Measurements from ENCODE around the gene CAPRIN1.

CAPRIN1 gene, protein sequence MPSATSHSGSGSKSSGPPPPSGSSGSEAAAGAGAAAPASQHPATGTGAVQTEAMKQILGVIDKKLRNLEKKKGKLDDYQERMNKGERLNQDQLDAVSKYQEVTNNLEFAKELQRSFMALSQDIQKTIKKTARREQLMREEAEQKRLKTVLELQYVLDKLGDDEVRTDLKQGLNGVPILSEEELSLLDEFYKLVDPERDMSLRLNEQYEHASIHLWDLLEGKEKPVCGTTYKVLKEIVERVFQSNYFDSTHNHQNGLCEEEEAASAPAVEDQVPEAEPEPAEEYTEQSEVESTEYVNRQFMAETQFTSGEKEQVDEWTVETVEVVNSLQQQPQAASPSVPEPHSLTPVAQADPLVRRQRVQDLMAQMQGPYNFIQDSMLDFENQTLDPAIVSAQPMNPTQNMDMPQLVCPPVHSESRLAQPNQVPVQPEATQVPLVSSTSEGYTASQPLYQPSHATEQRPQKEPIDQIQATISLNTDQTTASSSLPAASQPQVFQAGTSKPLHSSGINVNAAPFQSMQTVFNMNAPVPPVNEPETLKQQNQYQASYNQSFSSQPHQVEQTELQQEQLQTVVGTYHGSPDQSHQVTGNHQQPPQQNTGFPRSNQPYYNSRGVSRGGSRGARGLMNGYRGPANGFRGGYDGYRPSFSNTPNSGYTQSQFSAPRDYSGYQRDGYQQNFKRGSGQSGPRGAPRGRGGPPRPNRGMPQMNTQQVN

DNA sequence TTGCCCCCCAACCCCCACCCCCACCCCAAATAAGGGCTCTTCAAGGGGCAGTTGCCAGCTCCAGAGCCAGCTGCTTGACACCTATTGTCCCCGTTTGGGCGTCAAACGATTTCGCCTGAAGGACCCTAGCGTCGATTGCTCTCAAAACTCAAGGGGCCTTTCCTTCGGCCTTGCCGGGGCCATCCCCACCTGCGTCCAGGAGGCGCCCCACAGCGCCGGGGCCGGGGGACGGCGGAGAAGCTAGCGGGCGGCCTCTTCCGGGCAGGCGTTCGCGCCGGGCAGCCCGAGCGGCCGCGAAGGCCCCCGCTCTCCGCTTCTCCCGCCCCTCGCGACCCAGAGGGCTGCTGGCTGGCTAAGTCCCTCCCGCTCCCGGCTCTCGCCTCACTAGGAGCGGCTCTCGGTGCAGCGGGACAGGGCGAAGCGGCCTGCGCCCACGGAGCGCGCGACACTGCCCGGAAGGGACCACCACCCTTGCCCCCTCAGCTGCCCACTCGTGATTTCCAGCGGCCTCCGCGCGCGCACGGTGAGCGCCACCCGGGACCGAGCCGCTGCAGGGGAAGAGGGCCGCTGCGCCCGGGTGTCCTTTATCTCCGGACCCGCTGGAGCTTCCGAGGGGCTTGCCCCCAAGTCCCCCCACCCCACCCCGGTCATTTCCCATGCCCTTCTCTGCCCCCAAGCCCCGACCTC, at the start of gene CAPRIN1:
TSS of gene CAPRIN1 (plus strand) at position 383 of the 687 bp plus-strand sequence. CDS start 690 bp downstream, outside the sequence.
- peak within 1 kb of the TSS; percentile 76 for H2AFZ ChIP-seq (ENCODE audit: low read depth, low read length)
- H3K36me3 ChIP-seq (ENCODE audit: insufficient read depth, low read length) = peaks cover 22% of the 10 kb centered on the region
- peaks cover 28% of the 10 kb centered on the region for H3K4me1 ChIP-seq (ENCODE audit: insufficient read depth, low read length)
- H3K4me3 ChIP-seq (ENCODE audit: low read length) = peak within 1 kb of the TSS; percentile 97
- no peaks in the 10 kb centered on the region for H3K9me3 ChIP-seq (ENCODE audit: low read length)
- no peaks in the 10 kb centered on the region for H3K27me3 ChIP-seq (ENCODE audit: insufficient read depth, low read length)

DNA sequence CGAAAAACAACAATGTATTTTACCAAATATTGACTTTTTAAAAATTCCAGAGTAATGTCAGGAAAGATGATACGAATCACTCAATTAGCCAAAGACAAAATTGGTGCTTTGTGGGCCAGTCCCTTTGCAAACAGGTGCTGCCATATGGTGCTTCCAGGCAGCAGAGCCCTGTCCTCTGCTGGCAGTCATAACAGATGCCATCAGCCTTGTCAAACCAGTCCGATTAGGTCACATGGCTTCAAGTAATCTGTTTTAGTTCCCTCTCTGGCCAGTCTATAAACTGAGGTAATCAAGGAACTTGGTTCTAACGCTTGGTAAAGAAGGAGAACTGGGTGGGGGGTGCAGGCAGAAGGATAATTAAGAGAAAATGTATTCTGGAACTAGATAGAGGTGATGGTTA, 49.1 kb upstream of the CAPRIN1 start:
- H3K4me1 ChIP-seq (ENCODE audit: insufficient read depth, low read length) = peaks cover 6% of the 10 kb centered on the region
- no peak overlapping the region for H3K4me3 ChIP-seq (ENCODE audit: low read length)
- no peak overlapping the region for H2AFZ ChIP-seq (ENCODE audit: low read depth, low read length)
- peaks cover 2% of the 10 kb centered on the region for H3K27me3 ChIP-seq (ENCODE audit: insufficient read depth, low read length)
- H3K36me3 ChIP-seq (ENCODE audit: insufficient read depth, low read length) = no peaks in the 10 kb centered on the region
- H3K9me3 ChIP-seq (ENCODE audit: low read length) = no peaks in the 10 kb centered on the region

DNA sequence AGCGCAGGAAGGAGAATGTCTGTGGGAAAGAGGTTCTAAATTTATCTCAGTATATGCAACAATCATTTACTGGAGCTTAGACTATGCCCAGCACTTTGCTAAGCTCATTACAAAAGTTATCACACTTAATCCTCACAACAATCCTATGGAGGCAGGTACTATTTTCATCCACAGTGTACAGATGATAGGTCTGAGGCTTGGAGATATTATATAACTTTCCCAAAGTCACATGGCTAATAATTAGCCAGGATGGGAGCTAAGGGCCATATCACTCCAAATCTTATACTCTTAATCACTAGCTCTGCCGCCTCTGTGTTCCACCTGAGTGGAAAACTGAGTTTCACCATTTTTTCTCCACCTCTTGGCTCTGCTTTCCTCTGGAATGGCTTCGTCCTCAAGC, 47.3 kb upstream of the CAPRIN1 start:
- Histone ChIP-seq H3K4me3 (ENCODE audit: low read length) (no peak overlapping the region), H3K9me3 (ENCODE audit: low read length) (no peaks in the 10 kb centered on the region), H3K27me3 (ENCODE audit: insufficient read depth, low read length) (peaks cover 2% of the 10 kb centered on the region), H3K36me3 (ENCODE audit: insufficient read depth, low read length) (no peaks in the 10 kb centered on the region), H3K4me1 (ENCODE audit: insufficient read depth, low read length) (peaks cover 6% of the 10 kb centered on the region), H2AFZ (ENCODE audit: low read depth, low read length) (no peak overlapping the region)

DNA sequence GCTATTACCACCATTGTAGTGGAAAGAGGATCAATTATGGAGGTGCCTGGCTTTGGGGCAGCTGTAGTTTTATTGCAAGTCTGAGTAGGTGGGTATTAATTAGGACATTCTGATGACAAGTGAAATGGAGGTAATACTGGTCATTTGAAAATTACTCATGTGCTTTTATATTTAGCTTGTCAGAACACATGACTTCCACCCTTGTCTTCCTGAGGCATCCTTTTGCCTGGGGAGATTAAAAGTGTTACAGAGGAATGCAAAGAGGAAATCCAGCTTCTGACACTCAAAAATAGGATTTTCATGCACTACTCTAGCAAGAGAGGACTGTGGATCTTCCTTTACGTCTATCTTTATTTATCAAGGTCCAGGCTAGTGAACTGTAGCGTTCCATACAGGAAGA, 44.7 kb upstream of the CAPRIN1 start:
- H3K9me3 ChIP-seq (ENCODE audit: low read length) = no peaks in the 10 kb centered on the region
- no peaks in the 10 kb centered on the region for H3K36me3 ChIP-seq (ENCODE audit: insufficient read depth, low read length)
- peaks cover 2% of the 10 kb centered on the region for H3K27me3 ChIP-seq (ENCODE audit: insufficient read depth, low read length)
- no peaks in the 10 kb centered on the region for H3K4me1 ChIP-seq (ENCODE audit: insufficient read depth, low read length)
- no peak overlapping the region for H3K4me3 ChIP-seq (ENCODE audit: low read length)
- H2AFZ ChIP-seq (ENCODE audit: low read depth, low read length) = no peak overlapping the region

DNA sequence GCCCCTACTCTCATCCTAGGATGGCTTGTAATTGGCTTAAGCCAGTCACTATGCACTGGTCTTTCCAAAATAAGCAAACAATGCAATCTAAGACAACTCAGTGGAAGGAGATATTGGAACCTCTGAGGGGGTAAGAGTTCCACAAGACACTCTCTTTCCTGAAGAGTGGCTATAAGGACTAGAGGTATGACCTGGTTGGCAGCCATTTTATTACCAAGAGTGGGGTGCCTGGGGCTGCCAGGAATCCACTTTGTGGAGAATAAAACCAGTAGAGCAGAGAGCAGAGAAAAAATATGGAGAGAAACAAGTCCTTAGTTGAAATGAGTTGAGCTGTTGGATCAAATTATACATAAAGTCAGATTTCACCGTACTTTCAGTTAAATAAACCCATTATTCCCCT, 38.8 kb upstream of the CAPRIN1 start:
- H2AFZ ChIP-seq (ENCODE audit: low read depth, low read length) = no peak overlapping the region
- no peaks in the 10 kb centered on the region for H3K27me3 ChIP-seq (ENCODE audit: insufficient read depth, low read length)
- no peaks in the 10 kb centered on the region for H3K4me1 ChIP-seq (ENCODE audit: insufficient read depth, low read length)
- no peak overlapping the region for H3K4me3 ChIP-seq (ENCODE audit: low read length)
- H3K9me3 ChIP-seq (ENCODE audit: low read length) = no peaks in the 10 kb centered on the region
- no peaks in the 10 kb centered on the region for H3K36me3 ChIP-seq (ENCODE audit: insufficient read depth, low read length)

DNA sequence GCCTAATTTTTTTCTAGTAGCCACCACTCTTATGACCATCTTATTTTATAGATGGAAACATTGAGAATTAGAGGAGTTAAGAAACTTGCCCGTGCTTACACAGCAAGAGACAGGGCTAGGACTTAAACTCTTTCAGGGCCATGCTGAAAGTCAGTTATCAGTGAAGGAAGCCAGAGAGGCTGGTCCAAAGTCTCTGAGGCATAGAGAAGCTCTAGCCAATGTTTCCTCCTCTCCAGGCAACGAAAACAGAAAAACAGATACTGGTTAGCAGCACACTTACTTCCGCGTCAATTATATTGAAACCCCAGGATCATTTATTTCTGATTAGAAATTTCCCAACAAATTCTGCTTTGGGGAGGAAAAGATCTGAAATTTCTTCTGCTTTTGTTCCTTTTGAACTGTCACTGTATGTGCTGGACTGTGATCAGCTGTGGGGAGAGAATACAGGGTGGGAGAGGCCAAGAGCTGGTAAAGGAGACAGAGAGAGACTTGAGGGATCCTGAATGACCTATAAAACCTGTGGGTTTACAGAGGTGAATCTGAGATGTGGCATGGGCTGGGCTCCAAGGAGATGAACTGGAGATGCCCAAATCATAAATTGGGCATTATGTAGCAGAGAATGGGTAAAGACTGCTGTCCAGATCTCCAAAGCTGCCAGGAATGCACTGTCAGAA, 37.5 kb upstream of the CAPRIN1 start:
- Histone ChIP-seq H3K4me1 (ENCODE audit: insufficient read depth, low read length) (no peaks in the 10 kb centered on the region), H3K27me3 (ENCODE audit: insufficient read depth, low read length) (no peaks in the 10 kb centered on the region), H3K36me3 (ENCODE audit: insufficient read depth, low read length) (no peaks in the 10 kb centered on the region), H2AFZ (ENCODE audit: low read depth, low read length) (no peak overlapping the region), H3K4me3 (ENCODE audit: low read length) (no peak overlapping the region), H3K9me3 (ENCODE audit: low read length) (no peaks in the 10 kb centered on the region)

DNA sequence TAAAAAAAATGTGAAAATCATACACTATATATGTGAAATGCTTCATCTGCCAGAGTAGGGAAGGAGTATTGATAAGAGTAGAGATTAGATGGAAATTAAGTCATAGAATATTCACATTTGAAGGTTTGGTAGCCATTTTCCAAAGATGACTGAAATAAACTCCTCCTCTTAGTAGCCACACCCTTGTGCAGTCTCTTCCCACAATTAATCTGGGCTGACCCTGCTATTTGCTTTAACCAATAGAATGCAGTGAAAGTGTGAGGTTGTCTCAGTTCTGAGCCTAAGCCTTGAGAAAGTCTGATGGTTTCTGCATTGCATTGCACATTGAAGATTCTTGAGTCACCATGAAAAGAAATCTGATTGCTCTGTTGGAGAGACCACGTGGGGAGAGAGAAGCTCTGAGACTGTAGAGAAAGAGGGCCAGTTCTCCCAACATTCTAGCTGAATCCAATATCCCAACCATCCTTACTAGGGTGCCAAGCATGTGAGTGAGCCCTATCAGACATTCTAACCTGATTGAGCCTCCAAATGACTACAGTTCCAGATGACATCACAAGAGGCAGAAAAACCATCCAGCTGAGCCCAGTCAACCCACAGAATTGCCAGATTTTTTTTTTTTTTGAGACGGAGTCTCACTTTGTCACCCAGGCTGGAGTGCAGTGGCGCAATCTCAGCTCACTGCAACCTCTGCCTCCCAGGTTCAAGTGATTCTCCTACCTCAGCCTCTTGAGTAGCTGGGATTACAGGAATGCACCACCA, 29.4 kb upstream of the CAPRIN1 start:
- peaks cover under 1% of the 10 kb centered on the region for H3K4me1 ChIP-seq (ENCODE audit: insufficient read depth, low read length)
- H2AFZ ChIP-seq (ENCODE audit: low read depth, low read length) = no peak overlapping the region
- H3K36me3 ChIP-seq (ENCODE audit: insufficient read depth, low read length) = no peaks in the 10 kb centered on the region
- H3K27me3 ChIP-seq (ENCODE audit: insufficient read depth, low read length) = no peaks in the 10 kb centered on the region
- H3K9me3 ChIP-seq (ENCODE audit: low read length) = no peaks in the 10 kb centered on the region
- H3K4me3 ChIP-seq (ENCODE audit: low read length) = no peak overlapping the region

DNA sequence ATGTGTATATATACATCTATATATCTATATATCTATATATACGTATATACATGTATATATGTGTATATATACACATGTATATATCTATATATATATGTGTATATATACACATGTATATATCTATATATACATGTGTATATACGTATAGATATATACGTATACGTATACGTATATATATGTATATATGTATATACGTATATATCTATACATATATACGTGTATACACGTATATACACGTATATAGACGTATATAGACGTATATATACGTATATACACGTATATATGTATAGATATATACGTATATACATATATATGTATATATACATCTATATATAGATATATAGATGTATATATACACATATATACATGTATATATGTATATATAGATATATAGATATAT, 25.1 kb upstream of the CAPRIN1 start:
- Histone ChIP-seq H3K36me3 (ENCODE audit: insufficient read depth, low read length) (no peaks in the 10 kb centered on the region), H3K4me1 (ENCODE audit: insufficient read depth, low read length) (peaks cover 10% of the 10 kb centered on the region), H3K4me3 (ENCODE audit: low read length) (no peak overlapping the region), H3K9me3 (ENCODE audit: low read length) (no peaks in the 10 kb centered on the region), H3K27me3 (ENCODE audit: insufficient read depth, low read length) (no peaks in the 10 kb centered on the region), H2AFZ (ENCODE audit: low read depth, low read length) (no peak overlapping the region)

DNA sequence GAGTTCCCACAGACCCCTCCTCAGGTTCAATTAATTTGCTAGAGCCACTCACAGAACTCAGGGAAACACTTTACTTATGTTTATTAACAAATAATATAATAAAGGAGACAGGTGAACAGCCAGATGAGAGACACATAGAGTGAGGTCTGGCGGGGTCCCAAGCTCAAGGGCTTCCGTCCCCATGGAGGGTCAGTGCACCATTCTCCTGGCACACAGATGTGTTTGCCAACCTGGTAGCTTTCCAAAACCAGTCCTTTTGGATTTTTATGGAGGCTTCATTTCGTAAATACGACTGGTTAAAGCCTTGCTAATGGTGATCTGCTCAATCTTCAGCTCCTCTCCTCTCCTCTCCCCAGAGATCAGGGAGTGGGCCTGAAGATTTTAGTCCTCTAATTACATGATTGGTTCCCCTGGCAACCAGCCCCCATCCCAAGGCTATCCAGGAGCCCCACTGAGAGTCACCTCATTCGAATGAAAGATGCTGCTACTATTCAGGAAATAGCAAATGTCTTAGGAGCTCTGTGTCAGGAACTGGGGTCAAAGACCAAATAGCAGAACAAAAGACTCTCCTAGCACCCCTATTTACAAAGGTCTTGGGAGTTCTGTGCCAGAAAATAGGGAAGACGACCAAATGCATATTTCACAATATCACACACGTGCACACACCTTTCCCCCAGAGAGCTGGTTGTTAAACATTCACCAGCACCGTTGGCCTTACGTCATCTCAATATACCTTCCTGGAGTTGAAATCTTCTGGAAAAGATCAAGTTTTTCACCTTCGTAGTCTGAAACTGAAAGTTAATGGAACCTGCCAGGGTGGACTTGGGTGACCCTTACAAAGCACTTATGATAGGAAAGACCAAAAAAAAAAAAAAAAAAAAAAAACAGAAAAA, 23.8 kb upstream of the CAPRIN1 start:
- peaks cover 10% of the 10 kb centered on the region for H3K4me1 ChIP-seq (ENCODE audit: insufficient read depth, low read length)
- H3K36me3 ChIP-seq (ENCODE audit: insufficient read depth, low read length) = no peaks in the 10 kb centered on the region
- no peak overlapping the region for H2AFZ ChIP-seq (ENCODE audit: low read depth, low read length)
- no peaks in the 10 kb centered on the region for H3K27me3 ChIP-seq (ENCODE audit: insufficient read depth, low read length)
- no peak overlapping the region for H3K4me3 ChIP-seq (ENCODE audit: low read length)
- no peaks in the 10 kb centered on the region for H3K9me3 ChIP-seq (ENCODE audit: low read length)

DNA sequence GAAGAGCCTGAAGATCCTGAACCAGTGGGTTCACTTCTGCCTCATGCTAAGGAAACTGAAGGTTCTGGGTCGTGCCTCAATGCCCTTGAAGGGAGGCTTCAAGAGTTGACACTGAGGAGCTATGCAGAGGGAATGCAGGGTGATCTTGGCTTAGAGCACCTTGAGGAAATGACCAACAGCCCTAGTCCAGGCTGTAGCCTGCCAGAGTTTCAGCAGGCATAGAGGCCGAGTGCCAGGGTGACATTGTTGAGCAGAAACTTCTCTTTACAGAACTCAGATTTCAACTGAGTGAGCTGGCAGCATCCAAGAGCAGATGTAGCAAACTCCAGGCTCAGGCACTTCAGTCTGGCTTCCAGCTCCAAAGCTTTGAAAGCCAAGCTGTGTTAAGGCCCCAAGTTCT, 23.1 kb upstream of the CAPRIN1 start:
- no peak overlapping the region for H3K4me3 ChIP-seq (ENCODE audit: low read length)
- peaks cover 10% of the 10 kb centered on the region for H3K4me1 ChIP-seq (ENCODE audit: insufficient read depth, low read length)
- H3K36me3 ChIP-seq (ENCODE audit: insufficient read depth, low read length) = no peaks in the 10 kb centered on the region

DNA sequence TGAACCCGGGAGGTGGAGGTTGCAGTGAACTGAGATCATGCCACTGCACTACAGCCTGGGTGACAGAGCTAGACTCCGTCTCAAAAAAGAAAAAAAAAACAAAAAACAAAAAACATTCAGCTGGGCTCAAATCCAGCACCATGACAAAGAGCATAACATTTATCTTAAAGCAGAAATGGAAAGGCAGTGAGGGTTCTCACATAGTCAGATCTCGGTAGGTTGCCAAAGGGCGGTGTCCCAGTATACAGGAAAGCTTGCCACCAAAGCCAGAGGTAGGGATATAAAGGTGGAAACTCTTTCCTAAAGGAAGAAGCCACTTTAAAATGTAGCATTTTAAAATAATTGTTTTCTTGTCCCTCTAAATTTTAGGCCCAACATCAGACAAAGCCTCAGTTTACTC, 22.4 kb upstream of the CAPRIN1 start:
- Histone ChIP-seq H3K4me1 (ENCODE audit: insufficient read depth, low read length) (peaks cover 10% of the 10 kb centered on the region), H2AFZ (ENCODE audit: low read depth, low read length) (no peak overlapping the region), H3K27me3 (ENCODE audit: insufficient read depth, low read length) (no peaks in the 10 kb centered on the region), H3K4me3 (ENCODE audit: low read length) (no peak overlapping the region), H3K36me3 (ENCODE audit: insufficient read depth, low read length) (no peaks in the 10 kb centered on the region), H3K9me3 (ENCODE audit: low read length) (no peaks in the 10 kb centered on the region)

More for the DNA sequence above, 23.1 kb upstream of the CAPRIN1 start:
- no peak overlapping the region for H2AFZ ChIP-seq (ENCODE audit: low read depth, low read length)
- no peaks in the 10 kb centered on the region for H3K9me3 ChIP-seq (ENCODE audit: low read length)
- H3K27me3 ChIP-seq (ENCODE audit: insufficient read depth, low read length) = no peaks in the 10 kb centered on the region

Data from neuron (in vitro differentiated cells).